Mammary epithelial cell (primary cell): ENCODE data around the gene MAZ.

ENCODE experiments used
- CTCF ChIP-seq, 2 donors: IDR thresholded peaks in 1 of 2; conservative IDR thresholded peaks in 1 of 2; 2 replicates each; pipeline ENCODE4 v1.5.1; 2011 to 2012; ENCODE audit warnings: inconsistent platforms in 2 of 2, low read length in 2 of 2, mild to moderate bottlenecking in 2 of 2, control low read depth in 1 of 2, low read depth in 1 of 2; ENCODE audit not compliant: insufficient read depth in 1 of 2; ENCODE audit errors: extremely low read depth in 1 of 2
- EZH2 ChIP-seq: IDR thresholded peaks from 2 replicates; pipeline ENCODE4 v1.6.1; 2012; ENCODE audit warnings: low read length, inconsistent platforms, borderline replicate concordance

- TF ChIP-seq CTCF (conservative IDR thresholded peaks at IDR 0.05 in 1 of 2, IDR thresholded peaks at IDR 0.05 in 1 of 2; ENCODE audit: extremely low read depth in 1 of 2, insufficient read depth in 1 of 2, low read depth in 1 of 2, low read length in 2 of 2) (no peak), EZH2 (no peak)
These were observed 2.0 kb downstream of the MAZ start for GRCh38 chr16:29808219-29808900.
